AG09309 (cell line): ENCODE results near the gene SLC20A1.
A peak's percentile ranks its signal among the peaks of the same experiment; 100 is the strongest.

Source experiments
- DNase-seq: peaks from one replicate; pipeline ENCODE4 v3.0.0-alpha.2; 2010; ENCODE audit warnings: low read depth
- H3K4me3 ChIP-seq: 2 replicates; pipeline ENCODE4 v1.5.1; 2011; ENCODE audit warnings: mild to moderate bottlenecking, low read depth, low read length, moderate library complexity; ENCODE audit not compliant: control insufficient read depth
- CTCF ChIP-seq: IDR thresholded peaks from 2 replicates; pipeline ENCODE4 v1.5.1; 2011; ENCODE audit warnings: mild to moderate bottlenecking, low read depth, low read length, inconsistent platforms; ENCODE audit not compliant: insufficient read depth, control insufficient read depth; ENCODE audit errors: missing control alignments

The SLC20A1 gene

GRCh38 chr2:112626604-112627059, 19.1 kb upstream of the SLC20A1 start:
- H3K4me3 ChIP-seq, result peak overlapping the region; percentile 36
- peak; percentile 92 for TF ChIP-seq CTCF
- DNase-seq, result peak; percentile 34

- no peak for TF ChIP-seq CTCF
Observed at GRCh38 chr2:112627060-112628040, 18.4 kb upstream of the SLC20A1 start.

GRCh38 chr2:112629224-112629623, 16.5 kb upstream of the SLC20A1 start:
- TF ChIP-seq CTCF, result no peak
- no peak for DNase-seq
- no peak overlapping the region for H3K4me3 ChIP-seq

More at GRCh38 chr2:112627060-112628040, 18.4 kb upstream of the SLC20A1 start:
- peak overlapping the region; percentile 36 for H3K4me3 ChIP-seq
- peak; percentile 83 for DNase-seq

- no peak overlapping the region for H3K4me3 ChIP-seq
- no peak for TF ChIP-seq CTCF
Observed at GRCh38 chr2:112629823-112630222, 15.9 kb upstream of the SLC20A1 start.

GRCh38 chr2:112630268-112630667, 15.5 kb upstream of the SLC20A1 start:
- TF ChIP-seq CTCF, result no peak
- no peak overlapping the region for H3K4me3 ChIP-seq
- no peak for DNase-seq

More at GRCh38 chr2:112629823-112630222, 15.9 kb upstream of the SLC20A1 start:
- DNase-seq, result no peak

- TF ChIP-seq CTCF, result no peak
- H3K4me3 ChIP-seq, result no peak overlapping the region
- no peak for DNase-seq
Observed at GRCh38 chr2:112633708-112634107, 12.0 kb upstream of the SLC20A1 start.
